AG08396 (cell line): ENCODE data around the gene FBXO15.

Experiments
- DNase-seq: peaks from one replicate; pipeline ENCODE4 v3.0.0; 2012; ENCODE audit warnings: low spot score, mixed read lengths

Gene FBXO15

DNA sequence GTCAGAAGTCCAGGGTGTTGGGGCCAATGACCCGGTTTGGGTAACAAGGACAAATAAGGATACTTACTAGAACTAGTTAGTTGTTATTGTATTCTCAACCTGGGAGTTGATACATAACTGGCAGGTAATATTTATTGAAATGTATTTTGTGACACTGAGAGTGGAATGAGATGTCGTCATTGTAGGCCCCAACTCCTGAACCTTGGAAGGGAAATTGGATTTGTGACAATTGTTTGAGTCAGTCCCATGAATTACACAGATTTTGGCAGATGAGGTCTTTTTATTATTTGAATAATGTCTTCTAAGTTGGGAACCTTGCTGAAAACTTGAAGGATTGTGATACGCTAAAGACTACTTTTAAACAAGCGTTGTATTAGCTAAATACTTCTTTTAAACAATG, 5.7 kb upstream of the FBXO15 start:
- no peak for DNase-seq

DNA sequence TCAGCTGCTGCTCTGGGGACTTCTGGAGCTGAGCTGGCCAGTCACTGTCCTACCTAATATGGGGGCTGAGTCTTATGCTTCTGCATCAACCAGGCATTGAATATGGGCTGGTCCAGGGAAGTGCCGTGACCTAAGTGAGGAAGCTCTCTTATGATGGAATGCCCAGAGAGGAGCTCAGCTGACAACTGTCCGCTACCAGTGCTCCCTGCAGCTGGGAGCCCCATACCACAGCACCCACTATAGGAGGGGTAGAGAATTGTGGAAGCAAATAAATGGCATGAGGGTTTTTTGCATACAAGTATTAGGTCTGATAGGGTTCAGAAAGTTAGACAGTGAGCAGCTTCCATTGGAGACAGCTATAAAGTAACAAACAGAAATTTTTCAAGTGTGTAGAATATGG, 5.2 kb upstream of the FBXO15 start:
- no peak for DNase-seq

DNA sequence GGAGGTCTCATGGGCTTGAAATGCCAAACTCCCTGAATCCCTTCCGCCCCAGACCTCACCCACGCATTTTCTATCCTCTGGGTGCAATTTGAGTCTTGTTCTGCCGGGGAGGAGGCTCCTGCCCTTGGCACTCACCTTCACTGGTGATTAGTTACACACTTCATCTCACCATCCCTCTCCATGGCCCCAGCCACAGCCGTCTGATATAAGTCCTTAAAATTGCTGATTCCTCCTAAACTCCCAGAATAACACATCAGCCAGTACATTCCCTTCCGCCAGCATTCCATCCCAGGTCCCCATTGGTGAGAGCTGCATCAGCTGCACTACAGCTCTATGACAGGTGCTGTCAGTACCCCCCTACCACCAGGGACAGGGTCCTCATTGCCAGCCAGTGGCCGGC, 4.6 kb upstream of the FBXO15 start:
- DNase-seq: no peak

DNA sequence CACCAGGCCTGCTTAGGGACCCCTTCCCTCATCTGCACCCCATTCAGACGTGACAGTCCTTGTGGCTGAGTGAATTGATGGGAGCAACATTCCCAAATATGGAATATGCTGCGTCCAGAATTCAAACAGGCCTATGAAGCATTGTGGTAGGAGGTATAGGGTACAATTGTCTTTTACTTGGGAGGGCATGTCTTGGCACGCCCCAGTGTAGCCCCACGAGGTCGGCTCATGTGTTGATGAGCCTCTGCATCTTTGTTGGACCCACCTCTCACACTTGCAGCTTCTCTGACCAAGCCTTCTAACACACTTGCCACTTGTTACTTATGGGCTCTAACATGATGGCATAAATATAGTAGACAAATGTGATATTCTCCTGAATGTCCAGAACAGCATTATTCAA, 2.2 kb upstream of the FBXO15 start:
- no peak for DNase-seq

DNA sequence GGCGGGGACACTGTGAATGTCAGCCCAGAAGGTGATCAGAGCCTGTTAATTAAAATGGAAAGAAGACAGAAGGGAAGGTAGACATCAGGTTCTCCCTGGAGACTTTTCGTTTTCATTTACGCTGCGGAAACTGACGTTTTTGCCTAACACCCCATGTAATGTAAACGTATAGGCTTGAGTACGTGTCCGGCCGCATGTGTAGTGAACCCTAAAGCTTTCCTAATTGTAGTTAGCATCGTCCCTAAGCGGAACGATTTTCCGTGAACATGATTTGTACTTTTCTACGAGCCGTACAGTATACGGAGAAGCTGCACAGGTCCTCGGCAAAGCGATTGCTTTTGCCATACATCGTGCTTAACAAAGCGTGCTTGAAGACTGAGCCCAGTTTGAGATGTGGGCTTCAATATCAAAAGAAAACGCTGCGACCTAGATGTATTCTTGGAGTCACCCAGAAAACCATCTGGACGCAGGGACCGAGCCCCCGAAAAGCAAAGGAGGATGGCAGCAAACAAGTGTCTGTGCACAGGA, 973 bp upstream of the FBXO15 start:
- no peak for DNase-seq

DNA sequence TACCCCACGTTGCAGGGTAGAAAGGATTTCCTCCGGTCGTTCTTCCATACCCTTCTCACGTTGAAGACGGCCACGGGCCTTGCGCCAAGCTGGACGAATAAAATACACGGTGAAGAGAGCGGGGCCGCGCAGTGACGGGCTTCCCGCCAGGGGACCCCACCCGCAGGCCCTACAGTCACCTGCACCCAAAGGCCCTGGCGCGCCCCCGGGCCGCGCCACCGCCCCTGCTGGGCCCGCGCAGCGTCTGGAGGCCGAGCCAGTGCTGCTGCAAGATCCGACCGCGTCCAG, 199 bp downstream of the FBXO15 start:
- no peak for DNase-seq

DNA sequence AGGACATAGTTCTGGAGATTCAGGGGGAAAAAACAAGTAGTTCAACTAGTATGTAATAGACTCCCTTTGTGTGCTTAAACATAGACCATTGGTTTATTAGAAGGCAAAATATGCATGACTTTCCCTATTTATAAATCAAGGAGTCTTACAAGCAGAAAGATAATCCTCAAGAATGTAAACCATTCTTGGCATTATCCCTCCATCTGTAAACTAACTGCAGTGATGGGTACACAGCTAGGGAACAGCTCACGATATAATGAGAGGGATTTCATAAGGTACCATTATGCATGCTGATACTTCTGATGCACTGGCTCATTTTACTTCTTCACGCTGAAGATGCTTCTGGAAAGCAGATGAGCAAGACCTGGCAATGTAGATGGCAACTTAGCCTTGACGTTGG, 878 bp downstream of the FBXO15 start:
- DNase-seq: peak; percentile 63

DNA sequence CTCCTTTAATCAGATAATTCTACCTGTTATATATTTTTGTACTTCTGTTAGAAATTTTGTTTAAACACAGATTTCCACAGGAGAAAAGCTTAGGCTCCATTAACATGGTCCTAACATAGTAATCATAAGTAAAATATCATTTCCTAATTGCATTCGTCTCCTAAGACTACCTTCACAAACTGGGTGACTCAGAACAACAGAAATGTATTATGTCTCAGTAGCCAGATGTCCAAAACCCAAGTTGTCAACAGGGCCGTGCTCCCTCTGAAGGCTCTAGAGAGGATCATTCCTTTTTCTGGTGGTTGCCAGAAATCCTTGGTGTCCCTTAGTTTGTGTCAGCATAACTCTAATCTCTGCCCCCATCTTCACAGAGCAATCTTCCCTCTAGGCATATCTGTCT, 5.4 kb downstream of the FBXO15 start:
- no peak for DNase-seq

DNA sequence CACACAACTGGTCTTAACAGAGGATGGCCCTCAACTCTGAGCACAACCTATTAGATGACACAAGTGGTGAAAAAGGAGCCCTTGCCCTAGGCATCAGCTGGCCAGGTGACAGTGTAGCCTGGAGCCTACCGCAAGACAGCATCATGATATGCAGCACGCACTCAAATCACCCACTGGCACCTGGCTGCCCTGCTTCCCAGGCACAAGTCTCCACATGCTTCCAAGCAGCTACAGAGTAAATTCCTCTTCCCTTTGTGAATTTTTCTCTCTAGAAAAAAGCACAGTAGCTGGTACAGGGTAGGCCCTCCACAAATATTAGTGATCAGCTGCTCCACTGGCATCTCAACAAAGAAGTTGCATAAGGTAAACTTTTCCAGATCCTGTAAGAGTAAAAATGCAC, 6.0 kb downstream of the FBXO15 start:
- DNase-seq: no peak

DNA sequence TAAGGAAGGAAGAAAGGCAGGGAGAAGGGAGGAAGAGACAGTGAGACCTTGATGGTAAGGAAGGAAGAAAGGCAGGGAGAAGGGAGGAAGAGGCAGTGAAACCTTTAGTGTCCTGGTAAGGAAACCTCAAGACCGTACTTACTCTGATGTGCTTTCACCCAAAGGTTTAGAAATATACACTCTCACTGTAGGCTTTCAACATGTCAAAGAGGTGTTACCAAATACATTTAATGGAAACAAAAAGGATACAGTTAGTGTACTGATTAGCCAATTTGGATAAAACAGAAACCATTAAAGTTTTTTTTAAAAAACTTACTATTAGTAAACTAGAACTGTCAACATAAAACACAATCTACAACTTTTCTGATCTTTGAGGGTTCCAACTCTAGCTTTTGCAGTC, 7.1 kb downstream of the FBXO15 start:
- no peak for DNase-seq

DNA sequence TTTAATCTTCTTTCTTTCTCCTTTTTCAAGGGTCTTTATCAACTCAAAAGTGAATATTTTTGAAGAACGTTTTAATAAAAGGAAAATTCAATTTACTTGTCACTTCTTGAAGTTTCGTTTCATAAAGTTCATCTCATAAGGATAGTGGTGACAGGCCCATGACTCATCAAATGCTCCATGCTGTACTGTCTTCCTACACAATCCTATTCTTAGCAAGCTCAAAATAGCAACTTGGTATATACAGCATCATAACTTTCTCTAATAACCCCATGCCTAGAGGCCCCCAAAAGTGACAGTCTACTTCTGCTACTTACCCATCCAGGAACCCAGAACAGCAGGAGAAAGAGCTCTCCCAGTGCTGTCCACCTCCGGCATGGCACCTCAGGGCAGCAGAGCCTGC, 7.7 kb downstream of the FBXO15 start:
- peak; percentile 38 for DNase-seq

DNA sequence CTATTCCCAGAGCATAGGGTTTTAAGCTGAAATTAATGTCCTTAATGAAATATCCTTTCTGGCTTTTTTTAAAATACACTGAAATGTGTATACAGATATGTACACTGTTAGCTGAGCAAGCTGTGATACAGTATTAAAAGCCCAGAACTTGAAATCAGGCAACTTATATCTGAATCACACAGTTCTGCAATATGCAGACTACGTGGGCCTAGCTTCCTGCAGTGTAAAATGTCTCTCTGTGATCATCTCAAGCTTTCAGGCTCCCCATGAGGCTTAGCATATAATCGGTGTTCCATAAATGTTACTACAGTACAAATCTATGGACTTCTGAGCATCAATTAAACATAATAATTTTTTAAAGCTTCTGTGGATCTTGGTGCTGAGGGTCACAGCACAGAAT, 8.2 kb downstream of the FBXO15 start:
- no peak for DNase-seq

DNA sequence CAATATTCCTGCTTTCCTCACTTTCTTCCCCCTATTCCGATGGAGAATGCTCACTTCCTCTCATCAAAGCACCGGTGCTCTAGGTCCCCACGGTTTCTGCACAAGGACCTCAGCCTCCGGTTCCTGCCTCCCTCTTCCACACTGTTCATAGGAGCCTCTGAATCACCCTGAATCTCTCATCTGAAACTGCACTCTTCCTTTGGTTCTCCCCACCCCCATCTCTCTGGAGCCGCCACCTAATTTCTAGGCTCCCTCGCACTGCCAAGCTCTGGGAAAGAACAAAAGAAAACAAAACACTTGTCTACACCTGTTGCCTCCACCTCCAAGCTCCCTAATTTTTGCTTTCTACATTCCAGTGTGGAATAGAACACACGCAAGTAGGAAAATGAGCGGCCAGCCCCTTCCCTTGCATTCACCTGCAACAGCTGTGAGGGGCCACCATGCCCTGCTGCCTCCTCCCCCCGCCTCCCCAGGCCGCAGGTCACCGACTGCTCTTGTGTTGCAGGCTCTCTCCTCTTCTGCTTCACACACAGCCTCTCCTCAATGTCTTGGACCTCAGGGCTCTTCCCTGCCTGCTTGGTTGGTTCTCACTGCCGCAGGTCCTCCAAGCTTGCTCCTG, 9.6 kb downstream of the FBXO15 start:
- DNase-seq: no peak

DNA sequence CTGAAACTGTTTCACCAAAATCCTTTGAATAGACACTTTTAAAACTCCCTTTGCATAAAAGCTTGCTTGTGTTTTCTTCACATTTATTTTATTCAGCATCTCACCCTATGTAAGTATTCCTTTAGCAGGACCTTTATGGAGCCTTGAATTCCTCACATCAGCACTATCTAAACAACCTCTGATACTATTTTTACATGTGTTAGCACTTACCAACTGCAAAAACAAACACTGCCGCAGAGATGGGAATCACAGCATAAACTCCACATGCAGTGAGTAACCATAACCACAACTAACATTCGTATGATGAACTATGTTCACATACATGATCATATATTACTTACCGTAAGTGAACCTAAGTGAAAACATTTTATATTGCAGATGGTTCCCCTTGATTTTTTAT, 15.4 kb downstream of the FBXO15 start:
- no peak for DNase-seq

DNA sequence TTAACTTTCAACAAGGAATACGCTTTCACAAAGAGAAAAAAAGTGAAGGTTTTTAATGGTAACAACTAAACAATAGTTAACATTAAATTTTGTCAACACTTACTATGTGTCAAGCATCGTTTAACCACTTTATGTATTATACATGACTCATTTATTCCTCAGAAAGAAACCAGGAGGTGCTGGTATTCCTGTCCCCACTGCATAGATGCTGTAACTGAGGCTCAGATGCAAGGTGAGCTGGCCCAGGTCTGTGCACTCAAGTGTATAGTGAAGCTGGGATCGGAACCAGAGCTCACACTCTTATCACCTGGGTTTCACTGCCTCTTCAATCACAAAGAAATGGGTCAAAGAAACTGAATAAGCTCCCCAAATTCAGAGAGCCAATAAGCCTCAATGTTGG, 16.5 kb downstream of the FBXO15 start:
- DNase-seq: no peak

DNA sequence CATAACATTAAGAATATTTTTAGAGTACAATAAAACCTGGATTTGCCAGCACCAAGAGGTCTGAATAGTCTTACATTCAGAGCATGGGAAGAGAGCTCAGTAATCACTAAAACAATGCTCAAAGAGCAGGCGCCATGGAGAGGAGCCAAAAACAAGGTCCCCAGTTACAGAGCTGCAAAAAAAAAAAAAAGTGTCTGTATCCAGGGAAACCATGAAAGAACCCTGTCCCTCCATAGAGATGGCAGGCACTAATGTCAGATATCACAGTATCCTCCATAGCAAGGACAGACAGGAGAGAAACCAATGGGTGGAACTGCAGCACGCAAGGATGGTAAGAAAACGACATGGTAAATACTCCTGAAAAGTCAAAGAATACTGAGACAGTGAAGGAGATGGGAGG, 19.5 kb downstream of the FBXO15 start:
- no peak for DNase-seq

DNA sequence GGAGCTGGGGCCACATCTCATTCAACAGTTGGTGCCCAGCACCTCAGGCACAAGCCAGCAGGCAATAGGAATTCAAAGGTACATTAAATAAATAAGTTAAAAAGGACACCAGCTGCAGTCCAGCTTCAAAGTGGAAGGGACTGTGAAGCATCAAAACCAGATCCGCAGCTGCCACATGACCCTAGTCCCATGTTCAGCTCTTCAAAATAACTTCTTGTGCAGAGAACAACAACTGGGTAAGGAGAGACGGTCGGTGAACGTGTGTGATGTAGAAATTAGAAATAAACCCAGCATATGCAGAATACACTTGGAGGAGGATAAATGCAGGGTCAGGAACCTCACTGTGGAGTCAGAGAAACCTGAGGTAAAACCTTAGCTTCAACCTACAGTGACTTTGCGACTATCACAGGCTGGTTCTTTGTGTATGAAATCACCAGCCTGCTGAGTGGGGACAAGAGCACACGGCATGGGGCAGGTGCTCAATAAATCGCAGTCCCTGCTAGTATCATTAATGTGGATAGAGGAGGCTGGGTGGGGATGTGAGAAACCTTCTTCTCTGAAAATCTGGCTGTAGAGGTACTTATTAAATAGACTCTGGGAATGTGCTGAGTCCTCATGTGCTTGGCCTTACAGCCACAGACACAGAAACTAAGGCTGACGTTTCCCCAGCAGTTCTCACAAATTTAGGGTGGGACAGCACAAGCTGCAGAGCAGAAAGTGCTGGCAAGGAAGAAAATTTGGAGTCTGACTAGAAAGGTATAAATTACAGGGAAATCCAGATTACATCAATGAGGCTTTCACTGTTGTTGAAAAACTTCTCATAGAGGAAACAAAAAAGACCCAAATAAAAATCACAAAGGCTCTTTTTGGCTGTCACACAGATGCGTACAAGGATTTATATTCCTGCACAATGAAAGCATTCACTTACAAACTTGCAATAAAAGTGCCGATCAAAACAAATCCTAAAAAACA, 20.7 kb downstream of the FBXO15 start:
- no peak for DNase-seq

DNA sequence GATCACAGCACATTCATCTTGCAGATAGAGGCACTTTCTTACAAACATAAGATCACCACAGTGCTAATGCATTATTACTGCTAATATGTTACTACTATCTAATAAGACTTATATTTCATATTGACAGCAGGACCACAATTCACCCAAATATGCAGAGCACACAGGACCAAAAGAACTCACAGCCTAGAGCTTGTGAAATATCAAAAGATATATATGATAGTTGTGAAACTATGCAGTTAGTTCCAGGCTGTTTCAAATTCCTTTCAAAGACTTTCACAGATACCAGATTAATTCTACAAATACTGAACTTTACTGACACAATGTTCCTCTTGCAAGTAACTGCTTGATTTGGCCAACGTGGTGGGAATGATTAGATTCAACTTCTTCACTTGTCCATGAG, 23.0 kb downstream of the FBXO15 start:
- no peak for DNase-seq

DNA sequence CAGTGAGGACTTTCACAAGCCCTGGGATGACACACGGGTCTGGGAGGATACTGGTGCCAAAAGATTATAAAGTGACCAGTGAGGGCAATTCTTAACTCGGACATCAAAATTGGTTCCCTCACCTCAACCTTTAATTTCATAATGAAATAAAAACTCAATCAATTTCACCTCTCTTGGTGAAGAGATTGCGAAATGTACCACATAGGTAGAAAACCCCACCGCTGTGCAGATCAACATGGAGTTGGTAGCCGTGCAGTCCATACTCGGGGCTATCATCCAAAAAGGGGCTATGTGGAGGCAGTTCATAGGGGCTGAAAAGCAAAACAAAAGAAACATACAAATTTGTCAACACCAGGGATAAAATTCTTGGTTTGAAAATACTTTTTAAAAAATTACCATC, 24.4 kb downstream of the FBXO15 start:
- DNase-seq: no peak

DNA sequence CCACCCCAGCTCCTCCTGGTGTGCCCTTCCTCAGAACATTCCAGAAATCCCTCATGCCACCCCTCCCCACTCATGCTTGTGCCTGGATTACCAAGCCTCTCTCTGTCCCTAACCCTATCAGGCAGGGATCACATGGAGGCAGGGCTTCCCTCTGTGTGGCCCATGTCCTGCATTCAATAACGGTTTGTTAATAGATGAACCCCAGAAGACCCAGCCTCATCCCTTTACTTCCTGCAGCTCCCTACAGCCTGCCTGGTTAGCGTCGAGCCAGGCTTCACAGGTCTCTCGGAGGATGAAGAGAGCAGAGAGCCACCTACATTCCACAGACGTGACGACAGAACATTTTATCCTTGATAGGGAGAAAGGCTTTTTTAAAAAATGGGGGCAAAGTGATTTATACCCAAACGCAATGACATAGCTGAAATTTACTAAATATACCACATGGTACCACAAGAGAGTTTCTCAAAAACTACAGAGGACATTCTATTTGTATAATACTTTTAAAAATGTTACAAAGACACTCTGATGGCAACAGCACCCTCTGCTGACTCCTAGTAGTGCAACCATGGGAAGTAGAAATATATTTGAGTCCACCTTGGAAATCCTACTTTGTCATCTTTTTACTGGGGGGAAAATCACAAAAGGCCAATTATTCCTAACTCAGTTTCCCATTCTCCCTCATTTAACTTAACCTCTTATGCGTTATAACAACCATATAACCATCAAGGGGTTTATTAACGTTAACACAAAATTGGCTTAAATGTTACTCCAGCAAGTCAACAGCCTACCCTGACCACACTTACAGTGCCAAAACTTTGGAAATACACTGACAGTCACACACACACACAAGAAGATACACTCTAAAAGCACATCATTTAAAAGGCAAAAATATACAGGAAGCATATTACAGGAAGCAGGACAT, 30.7 kb downstream of the FBXO15 start:
- no peak for DNase-seq

DNA sequence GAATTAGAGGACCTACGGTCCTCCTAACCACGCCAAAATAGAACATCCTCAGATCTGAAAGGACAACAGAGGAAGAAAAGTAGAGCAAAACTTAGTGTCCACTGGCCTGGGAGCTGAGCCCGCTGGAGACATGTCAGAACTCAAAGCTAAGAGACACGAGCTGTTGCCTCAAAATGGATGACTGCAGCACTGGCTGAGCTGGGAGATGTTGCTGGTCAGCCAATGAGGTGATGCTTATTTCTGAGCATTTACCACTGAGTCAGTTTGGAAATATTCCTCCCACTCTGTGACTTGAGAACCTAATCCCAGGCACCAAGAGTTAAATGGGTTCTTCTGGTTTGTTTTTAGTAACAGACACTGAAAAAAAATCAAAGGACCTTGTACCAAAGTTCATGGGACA, 32.6 kb downstream of the FBXO15 start:
- peak; percentile 68 for DNase-seq

DNA sequence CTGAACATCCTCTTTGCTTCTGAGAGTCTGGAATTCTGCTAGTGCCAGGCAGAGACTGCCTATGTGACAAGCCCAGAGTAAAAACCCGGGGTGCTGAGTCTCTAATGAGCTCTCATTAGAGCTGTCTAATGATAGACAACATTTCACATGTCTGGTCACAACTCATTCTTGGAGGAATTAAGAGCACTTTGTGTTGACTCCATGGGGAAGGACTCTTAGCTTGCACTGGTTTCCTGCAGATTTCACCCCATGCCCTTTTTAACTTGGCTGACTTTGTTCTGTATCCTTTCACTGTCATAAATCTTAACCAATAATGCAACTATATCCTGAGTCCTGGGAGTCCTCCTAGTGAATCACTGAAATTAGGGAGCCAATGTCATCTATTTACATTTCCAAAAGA, 33.5 kb downstream of the FBXO15 start:
- DNase-seq: no peak

DNA sequence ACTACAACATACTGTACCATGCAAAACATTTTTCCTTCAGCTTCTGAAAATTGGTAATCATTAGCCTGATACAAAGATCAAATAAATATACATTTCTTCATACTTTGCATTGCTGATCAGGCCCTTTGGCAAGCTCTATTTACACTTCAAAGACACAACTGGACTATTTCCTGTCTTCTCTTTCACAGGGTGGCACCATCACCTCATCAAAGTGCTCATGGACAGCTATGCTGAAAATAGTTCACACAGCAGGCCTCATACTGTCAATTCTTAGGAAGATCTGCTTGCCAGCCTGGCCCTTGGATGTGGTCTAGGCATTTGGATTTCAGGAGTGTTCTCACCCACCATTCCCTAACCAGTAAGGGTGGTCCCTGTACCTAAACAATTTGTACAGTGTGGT, 33.9 kb downstream of the FBXO15 start:
- DNase-seq: no peak
